Amniotic stem cell (primary cell): ENCODE results near the gene TCEANC2.
A peak's percentile ranks its signal among the peaks of the same experiment; 100 is the strongest.
"Not testable (repeated sequence)": the region's sequence is repeated elsewhere in the genome, so short reads cannot be mapped to it uniquely, and the experiment has no call there.

Source experiments
- DNase-seq: peaks from one replicate; lab custom pipeline; 2025; lab: John Stamatoyannopoulos, UW

TCEANC2 gene

GRCh38 chr1:54052934-54053744 is at the start of gene TCEANC2, which contains the start of gene TMEM59:
TSS of gene TCEANC2 (plus strand) at chr1:54053608. CDS start at chr1:54054423, 815 bp downstream.
TSS of gene TMEM59 (minus strand) at chr1:54053204. CDS start at chr1:54053188, 16 bp downstream.
- peak; percentile 95 for DNase-seq

DNA sequence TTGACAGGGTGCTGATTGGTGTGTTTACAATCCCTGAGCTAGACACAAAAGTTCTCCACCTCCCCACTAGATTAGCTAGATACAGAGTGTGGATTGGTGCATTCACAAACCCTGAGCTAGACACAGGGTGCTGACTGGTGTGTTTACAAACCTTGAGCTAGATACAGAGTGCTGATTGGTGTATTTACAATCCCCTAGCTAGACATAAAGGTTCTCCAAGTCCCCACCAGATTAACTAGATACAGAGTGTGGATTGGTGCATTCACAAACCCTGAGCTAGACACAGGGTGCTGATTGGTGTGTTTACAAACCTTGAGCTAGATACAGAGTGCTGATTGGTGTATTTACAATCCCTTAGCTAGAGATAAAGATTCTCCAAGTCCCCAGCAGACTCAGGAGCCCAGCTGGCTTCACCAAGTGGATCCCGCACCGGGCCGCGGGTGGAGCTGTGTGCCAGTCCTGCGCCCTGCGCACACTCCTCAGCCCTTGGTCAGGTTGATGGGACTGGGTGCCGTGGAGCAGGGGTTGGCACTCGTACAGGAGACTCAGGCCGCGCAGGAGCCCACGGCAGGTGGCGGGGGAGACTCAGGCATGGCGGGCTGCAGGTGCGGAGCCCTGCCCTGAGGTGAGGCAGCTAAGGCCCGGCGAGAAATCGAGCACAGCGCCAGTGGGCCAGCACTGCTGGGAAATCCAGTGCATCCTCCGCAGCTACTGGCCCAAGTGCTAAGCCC is 49.5 kb upstream of the TCEANC2 start:
- not testable (repeated sequence) for DNase-seq

- no peak for DNase-seq
Observed at GRCh38 chr1:54004481-54005049, 48.8 kb upstream of the TCEANC2 start.

DNA sequence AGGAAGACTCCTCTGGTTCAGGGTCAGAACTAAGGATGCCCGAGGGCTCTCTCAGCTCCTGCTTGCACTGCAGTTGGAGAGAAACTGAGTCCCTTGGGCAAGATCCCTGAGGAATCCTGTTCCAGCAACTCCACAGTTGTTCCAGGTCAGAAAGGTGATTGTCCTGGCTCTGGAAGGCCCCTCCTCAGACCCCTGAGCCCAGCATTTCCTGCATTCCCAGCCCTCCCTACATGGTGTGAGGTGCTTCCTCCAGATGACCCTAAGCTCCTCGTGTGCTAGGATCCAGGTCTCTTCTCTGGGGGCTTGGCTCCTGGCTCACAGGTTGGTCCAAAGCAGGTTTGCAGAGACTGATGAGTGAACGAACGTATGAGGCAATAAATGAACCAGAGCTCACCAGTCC is 46.9 kb upstream of the TCEANC2 start:
- DNase-seq: no peak

DNA sequence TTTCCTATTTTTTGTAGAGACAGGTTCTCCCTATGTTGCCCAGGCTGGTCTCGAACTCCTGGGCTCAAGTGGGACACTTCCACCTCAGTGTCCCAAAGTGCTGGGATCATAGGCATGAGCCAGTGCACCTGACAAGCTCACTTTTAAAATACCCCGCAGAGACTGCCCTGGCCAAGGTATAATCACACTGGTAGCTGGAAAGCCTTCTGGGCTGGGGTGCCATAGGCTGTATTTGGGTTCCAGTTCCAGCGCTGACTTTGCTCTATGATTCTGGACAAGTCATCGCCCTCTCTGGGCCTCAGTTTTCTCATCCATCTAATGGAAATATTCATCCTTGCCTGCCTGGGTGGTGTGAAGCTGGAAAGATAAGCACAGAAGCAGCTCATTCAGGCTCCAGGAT is 45.8 kb upstream of the TCEANC2 start:
- no peak for DNase-seq

- no peak for DNase-seq
Observed at GRCh38 chr1:54008876-54009275, 44.5 kb upstream of the TCEANC2 start.

GRCh38 chr1:54009406-54009805 is 44.0 kb upstream of the TCEANC2 start:
- DNase-seq: no peak

- DNase-seq: no peak
Observed at GRCh38 chr1:54010415-54011117, 42.8 kb upstream of the TCEANC2 start.

DNA sequence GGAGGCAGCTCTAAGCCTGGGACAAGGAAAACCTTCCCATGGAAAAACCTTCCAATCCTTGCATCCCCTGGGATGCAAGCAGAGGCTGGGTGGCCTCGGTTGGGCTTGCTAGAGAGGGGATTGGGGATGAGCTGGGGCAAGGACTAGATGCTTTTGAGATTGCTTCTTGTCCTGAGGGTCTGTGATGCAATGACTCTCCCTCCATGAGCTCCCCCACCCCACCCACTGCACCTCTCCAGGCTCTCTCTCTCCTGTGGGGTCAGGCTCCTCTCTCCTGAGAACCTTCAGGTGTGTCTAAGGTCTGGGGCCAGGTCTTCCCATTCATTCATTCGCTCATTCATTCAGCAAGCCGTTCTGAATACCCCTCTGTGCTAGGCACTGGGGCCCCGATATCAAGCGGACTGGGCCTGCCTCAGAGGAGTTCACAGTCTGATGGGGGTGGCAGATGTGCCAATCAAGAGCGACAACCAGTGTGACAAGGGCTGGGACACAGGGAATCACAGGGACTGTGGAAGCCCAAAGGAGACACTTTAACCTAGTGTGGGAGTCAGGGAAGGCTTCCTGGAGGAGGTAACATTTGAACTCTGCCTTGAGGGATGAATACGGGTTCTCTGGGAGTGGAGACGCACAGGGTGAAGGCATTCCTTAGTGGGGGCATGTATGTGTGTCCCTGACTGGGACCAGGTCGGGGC is 41.9 kb upstream of the TCEANC2 start:
- DNase-seq: no peak

DNA sequence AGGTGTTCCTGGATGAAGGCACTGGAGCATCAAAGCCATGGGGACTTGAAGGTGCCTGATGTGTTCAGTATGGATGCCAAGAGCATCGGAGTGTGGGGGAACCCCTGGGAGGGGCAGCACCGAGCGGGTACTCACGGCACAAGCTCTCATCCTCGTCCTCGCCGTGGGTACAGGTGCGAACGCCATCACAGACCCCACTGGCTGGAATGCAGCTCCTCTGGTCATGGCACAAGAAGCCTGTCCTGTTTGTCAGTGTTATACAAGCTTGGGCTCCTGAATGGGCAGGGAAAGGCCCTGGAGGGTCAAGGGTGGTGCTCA is 41.4 kb upstream of the TCEANC2 start:
- no peak for DNase-seq

DNA sequence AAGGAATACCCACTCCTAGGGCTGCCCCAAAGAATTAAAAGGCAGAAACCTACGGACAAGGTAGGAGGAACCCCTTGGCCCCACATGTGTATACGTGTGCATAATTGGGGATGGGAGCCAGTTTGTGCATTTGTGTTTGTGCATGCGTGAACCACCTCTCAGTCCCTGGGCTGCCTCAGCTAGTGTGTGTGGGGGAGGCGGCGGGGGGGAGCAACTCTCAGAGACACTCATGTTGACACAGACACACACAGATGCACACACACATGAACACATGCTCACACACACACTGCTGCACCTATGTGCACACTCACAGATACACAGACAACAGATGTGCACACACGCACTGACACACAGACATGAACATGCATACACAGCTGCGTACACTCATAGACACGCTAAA is 40.5 kb upstream of the TCEANC2 start:
- DNase-seq: no peak

DNA sequence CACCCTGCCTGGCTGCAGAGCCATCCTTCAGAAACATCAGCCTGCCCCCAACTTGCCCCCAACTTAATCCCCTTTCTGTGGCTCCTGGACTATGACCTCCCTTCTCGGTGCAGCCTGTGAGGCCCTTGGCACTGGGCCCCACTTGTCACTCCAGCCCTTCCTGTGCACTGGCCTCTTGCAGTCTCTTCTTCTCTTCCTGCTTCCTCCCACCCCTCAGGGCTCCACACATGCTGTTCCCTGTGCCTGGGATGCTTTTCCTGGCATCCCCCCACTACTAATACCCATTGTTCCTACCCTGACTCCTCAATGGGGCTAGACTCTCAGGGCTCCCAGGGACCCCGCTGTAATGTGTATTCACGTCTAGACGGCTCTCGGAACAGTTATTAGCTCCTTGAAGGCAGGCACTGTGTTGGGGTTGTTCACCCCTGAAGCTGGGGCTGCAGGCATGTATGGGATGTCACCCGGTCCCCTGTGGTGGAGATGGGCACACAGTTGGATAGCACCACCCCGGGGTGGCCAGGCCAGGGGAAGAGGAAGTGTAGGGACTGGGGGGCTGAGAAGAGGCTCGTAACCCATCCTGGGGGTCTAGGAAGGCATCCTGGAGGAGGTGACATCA is 39.9 kb upstream of the TCEANC2 start:
- no peak for DNase-seq

DNA sequence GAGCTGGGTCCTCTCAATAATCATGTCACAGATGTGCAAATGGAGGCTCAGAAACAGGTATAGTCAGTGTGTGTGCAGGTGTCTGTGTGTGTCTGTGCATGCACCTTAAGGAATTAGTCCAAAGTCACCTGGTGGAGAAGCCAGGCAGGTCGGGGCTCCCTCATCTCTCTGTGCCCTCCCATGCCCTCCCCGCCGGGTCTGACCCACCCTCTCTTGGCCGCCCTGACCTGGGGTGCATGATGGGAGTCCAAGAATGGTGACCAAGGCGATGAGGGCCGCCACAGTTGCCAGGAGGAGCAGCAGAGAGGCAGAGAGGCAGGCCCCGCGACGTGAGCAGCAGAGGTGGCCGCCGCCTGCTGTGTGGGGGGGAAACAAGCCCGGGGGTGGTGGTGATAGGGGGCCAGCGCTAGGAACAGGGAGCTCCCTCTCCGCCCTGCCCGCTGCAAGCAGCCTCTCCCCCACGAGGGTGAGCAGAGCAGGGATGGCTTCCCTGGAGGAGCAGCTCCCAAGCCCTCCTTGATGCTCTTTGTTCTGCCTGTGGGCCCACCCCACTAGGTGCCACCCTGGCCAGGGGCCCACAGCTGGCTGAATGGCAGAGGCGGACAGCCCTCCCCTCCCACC is 39.3 kb upstream of the TCEANC2 start:
- DNase-seq: no peak

DNA sequence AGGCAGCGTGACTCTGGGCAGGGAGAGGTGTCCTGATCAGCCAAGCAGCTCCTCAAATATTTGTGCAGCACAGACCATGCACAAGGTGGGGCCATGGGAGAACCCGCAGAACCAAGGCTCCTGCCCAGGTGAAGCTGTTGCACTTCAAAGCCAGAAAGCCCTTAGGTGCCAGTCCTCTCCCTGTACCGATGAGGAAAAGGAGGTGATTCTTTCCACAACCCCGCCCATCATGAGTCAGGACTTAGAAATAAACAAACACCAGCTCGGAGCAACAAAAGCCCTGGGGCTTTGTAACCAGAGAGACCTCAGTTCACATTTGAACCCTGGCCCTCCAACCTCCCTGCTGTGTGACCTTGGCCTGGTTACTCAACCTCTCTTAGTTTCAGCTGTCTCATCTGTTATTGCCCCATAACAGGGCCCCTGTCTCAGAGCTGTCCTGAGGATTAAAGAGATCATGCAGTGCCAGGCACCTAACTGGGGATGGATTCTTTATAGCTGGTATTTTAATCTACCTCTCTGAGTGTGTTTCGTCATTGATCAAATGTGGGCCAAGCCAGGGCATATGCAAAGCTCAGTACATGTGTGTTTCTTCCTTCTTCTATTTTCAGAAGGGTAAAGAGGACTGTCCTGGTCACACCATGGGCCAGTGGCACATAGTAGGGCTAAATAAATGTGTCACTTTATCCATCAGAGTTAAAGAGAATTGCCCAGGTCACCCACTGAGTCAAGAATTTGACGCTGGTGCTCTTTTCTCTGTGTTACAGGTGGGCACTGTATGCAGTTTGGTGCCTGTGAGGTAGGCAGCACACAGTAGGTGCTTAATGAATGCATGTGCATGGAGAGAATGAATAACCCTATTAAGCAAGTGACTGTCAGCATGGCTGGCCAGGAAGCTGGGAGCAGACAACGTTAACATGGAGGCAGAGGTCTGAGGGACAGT is 36.8 kb upstream of the TCEANC2 start:
- no peak for DNase-seq

DNA sequence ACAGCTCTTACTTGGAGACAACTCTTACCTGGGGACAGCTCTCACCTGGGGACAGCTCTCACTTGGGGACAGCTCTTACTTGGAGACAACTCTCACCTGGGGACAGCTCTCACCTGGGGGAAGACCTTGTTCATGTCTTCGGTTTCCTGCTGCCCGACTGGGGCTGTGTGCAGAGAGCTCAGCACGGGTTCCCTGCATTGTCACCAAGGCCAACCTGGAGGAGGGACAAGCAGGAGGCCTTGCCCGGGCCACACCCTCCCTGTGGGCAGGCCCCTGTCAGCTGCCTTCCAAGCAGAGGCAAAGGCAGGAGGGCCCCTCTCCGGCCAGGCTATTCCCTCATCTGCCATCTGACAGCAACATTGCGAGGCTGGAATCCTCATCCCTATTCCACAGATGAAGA is 35.4 kb upstream of the TCEANC2 start, which contains the start of gene LDLRAD1:
TSS of gene LDLRAD1 (minus strand) at position 208 of the 400 bp plus-strand sequence. CDS start at position 134, 74 bp downstream.
- no peak for DNase-seq

GRCh38 chr1:54018635-54019034 is 34.8 kb upstream of the TCEANC2 start:
- no peak for DNase-seq

- DNase-seq: not testable (repeated sequence)
Observed at GRCh38 chr1:54019562-54020176, 33.7 kb upstream of the TCEANC2 start.

- no peak for DNase-seq
Observed at GRCh38 chr1:54024358-54024757, 29.1 kb upstream of the TCEANC2 start.

GRCh38 chr1:54024811-54025210 is 28.6 kb upstream of the TCEANC2 start:
- DNase-seq: not testable (repeated sequence)
